ENCODE measurements around the gene KDM5C. TPM values are rescaled to one million over a fixed set of nuclear protein-coding genes. Genes with fewer than 3 reads are reported as not detected.

The KDM5C gene
- total and polyA plus RNA-seq, 2 of the 8 experiments (the other 6 are each of a cell fraction or from before 2014, with no cell fraction given): 42.4 to 82.2 TPM

DNA sequence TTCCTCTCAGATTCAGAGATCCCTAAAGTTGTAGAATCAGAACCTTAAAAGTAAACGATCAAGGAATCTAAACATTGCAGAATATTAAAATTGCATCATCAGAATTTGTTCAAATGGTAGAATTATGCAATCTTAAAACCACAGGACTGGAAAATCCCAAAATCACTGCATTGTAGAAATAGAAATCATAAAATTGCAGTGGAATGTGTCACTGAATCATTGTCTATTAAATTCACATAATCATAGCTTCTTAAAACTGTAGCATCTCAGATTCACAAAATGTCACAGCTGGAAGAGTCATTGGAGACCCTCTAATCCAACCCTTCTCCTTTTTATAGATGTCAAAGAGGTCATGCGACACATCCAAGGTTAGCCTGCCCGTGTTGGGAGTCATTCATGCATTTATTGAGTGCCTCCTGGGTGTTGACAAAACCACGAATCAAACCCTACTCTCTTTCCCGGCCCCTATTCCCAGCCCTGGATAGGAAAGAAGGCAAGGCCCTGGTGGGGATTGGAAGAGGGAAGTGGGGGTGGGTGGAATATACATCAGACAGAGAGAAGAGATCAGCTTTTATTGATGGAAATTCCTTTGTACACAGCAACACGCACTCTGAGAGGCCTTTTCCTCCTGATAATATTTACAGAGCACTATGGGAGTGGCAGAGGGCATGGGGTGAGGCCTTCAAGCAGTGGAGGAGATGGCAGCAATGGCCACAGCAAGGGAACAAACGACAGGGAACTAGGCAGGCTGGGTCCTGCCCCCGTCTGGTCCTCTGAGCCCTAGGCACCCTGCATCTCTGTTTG, 41.0 kb upstream of the KDM5C start (continued):
- TF ChIP-seq CHD7 (IDR thresholded peaks at IDR 0.05; ENCODE audit: insufficient replicate concordance, low read length): no peak
- TF ChIP-seq BACH1 (IDR thresholded peaks at IDR 0.05; ENCODE audit: low read length): no peak
- no peak for TF ChIP-seq POLR2A (IDR thresholded peaks at IDR 0.05; ENCODE audit: control extremely low read depth in 1 of 2, low read depth in 2 of 2, low read length in 2 of 2)
- no peak for TF ChIP-seq SRF (IDR thresholded peaks at IDR 0.05; ENCODE audit: low read depth, low read length)
- TF ChIP-seq KDM4A (IDR thresholded peaks at IDR 0.05; ENCODE audit: low read depth, low read length, severe bottlenecking): no peak
- TF ChIP-seq SUZ12 (IDR thresholded peaks at IDR 0.05; ENCODE audit: low read length): no peak
- TF ChIP-seq, protein P1, sequence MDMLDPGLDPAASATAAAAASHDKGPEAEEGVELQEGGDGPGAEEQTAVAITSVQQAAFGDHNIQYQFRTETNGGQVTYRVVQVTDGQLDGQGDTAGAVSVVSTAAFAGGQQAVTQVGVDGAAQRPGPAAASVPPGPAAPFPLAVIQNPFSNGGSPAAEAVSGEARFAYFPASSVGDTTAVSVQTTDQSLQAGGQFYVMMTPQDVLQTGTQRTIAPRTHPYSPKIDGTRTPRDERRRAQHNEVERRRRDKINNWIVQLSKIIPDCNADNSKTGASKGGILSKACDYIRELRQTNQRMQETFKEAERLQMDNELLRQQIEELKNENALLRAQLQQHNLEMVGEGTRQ (IDR thresholded peaks at IDR 0.05; ENCODE audit: low read length): no peak
- TF ChIP-seq BCL11A (IDR thresholded peaks at IDR 0.05; ENCODE audit: low read depth in 2 of 2, low read length in 2 of 2): no peak
- no peak for TF ChIP-seq CTBP2 (IDR thresholded peaks at IDR 0.05; ENCODE audit: borderline replicate concordance, insufficient read depth, insufficient read length, low read length)

Measured in H1 (cell line).